Ovary (tissue), 3 donors: Measurements from ENCODE around the gene CPSF2.

Experiments used
- EP300 ChIP-seq: sonication (generic); formaldehyde crosslinking; IDR thresholded peaks from one replicate; pipeline ENCODE4 v1.6.1; 2017; ENCODE audit warnings: antibody characterized with exemption
- POLR2A ChIP-seq: fragments of 450-650 bp; IDR thresholded peaks from one replicate; pipeline ENCODE4 v1.6.1; 2017; ENCODE audit warnings: antibody characterized with exemption, mild to moderate bottlenecking, moderate library complexity
- TF ChIP-seq, protein P1 (sequence below), 3 donors: fragments of 450-650 bp in 2 of 3; fragments of 200-600 bp in 1 of 3; IDR thresholded peaks; one replicate each; pipeline versions ENCODE4 v1.5.1 to v1.8.0; 2016 to 2022; ENCODE audit warnings: antibody characterized with exemption in 3 of 3, mild to moderate bottlenecking in 1 of 3
- donor health status: DM: no; HTN: no; CAD: no.

DNA sequence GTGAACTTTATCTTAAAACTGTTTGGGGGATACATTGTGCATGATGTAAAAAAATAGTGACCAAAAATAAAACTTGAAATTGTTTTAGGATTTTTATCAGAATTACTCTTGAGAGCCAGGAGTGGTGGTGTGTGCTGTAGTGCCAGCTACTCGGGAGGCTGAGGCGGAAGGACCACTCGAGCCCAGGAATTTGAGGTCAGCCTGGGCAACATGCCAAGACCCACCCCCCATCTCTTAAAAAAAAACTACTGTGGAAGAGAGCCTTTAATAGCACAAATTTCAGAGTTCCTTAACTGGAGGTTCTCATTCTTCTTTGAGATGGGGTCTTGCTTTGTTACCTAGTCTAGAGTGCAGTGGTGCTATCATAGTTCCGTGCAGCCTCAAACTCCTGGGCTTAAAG, 21.5 kb downstream of the CPSF2 start:
- no peak for TF ChIP-seq POLR2A
- TF ChIP-seq, protein P1, sequence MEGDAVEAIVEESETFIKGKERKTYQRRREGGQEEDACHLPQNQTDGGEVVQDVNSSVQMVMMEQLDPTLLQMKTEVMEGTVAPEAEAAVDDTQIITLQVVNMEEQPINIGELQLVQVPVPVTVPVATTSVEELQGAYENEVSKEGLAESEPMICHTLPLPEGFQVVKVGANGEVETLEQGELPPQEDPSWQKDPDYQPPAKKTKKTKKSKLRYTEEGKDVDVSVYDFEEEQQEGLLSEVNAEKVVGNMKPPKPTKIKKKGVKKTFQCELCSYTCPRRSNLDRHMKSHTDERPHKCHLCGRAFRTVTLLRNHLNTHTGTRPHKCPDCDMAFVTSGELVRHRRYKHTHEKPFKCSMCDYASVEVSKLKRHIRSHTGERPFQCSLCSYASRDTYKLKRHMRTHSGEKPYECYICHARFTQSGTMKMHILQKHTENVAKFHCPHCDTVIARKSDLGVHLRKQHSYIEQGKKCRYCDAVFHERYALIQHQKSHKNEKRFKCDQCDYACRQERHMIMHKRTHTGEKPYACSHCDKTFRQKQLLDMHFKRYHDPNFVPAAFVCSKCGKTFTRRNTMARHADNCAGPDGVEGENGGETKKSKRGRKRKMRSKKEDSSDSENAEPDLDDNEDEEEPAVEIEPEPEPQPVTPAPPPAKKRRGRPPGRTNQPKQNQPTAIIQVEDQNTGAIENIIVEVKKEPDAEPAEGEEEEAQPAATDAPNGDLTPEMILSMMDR (IDR thresholded peaks at IDR 0.05), result no peak
- TF ChIP-seq EP300, result no peak
